ENCODE data around the gene AQP7.
"Not testable (repeated sequence)": the region's sequence is repeated elsewhere in the genome, so short reads cannot be mapped to it uniquely, and the experiment has no call there.

DNA sequence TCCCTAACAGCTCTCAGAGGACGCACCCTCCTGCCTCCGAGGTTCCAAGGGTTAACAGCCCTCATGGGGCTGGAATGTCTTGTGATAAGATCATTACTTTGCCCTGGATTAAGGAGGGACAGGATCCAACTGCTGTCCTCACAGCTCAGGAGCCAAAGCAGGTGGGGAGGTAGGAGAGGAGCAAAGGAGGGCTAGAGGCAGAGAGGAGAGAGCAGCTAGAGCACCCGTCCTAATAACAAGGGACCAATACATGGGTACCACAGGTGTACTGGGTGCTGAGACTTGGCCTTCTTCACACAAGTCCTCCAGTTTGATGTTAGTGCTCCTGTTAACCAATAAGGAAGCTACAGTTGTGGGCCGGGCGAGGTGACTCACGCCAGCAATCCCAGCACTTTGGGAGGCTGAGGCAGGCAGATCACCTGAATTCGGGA, 9.8 kb downstream of the AQP7 start:
- not testable (repeated sequence) for TF ChIP-seq POLR2A (IDR thresholded peaks at IDR 0.05)
- TF ChIP-seq, protein P1, sequence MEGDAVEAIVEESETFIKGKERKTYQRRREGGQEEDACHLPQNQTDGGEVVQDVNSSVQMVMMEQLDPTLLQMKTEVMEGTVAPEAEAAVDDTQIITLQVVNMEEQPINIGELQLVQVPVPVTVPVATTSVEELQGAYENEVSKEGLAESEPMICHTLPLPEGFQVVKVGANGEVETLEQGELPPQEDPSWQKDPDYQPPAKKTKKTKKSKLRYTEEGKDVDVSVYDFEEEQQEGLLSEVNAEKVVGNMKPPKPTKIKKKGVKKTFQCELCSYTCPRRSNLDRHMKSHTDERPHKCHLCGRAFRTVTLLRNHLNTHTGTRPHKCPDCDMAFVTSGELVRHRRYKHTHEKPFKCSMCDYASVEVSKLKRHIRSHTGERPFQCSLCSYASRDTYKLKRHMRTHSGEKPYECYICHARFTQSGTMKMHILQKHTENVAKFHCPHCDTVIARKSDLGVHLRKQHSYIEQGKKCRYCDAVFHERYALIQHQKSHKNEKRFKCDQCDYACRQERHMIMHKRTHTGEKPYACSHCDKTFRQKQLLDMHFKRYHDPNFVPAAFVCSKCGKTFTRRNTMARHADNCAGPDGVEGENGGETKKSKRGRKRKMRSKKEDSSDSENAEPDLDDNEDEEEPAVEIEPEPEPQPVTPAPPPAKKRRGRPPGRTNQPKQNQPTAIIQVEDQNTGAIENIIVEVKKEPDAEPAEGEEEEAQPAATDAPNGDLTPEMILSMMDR (IDR thresholded peaks at IDR 0.05), result not testable (repeated sequence)

All from uterus (tissue), 2 donors.